AG10803 (cell line): ENCODE data around the gene LAMC1.

Source experiments
- DNase-seq: peaks from one replicate; pipeline ENCODE4 v3.0.0; 2010; ENCODE audit warnings: low read depth
- H3K4me3 ChIP-seq: 2 replicates; pipeline ENCODE4 v1.5.1; 2011; ENCODE audit warnings: mild to moderate bottlenecking, low read length, control low read depth
- CTCF ChIP-seq: conservative IDR thresholded peaks from 2 replicates; pipeline ENCODE4 v1.5.1; 2011; ENCODE audit warnings: mild to moderate bottlenecking, low read length, control low read depth, inconsistent platforms

LAMC1 gene

GRCh38 chr1:183021405-183022201 lies 1.6 kb upstream of the LAMC1 start:
- no peak for TF ChIP-seq CTCF
- peak overlapping the region; percentile 69 for H3K4me3 ChIP-seq
- no peak for DNase-seq

GRCh38 chr1:183022202-183023145 lies 746 bp upstream of the LAMC1 start:
- peak overlapping the region; percentile 69 for H3K4me3 ChIP-seq
- TF ChIP-seq CTCF, result no peak
- DNase-seq, result peak; percentile 99

- H3K4me3 ChIP-seq, result peak overlapping the region; percentile 91
- DNase-seq, result peak; percentile 42
- TF ChIP-seq CTCF, result peak; percentile 49
These were observed 539 bp downstream of the LAMC1 start for GRCh38 chr1:183023601-183024316.

- DNase-seq, result peak; percentile 28
- no peak for TF ChIP-seq CTCF
- H3K4me3 ChIP-seq, result peak overlapping the region; percentile 91
These were observed 1.2 kb downstream of the LAMC1 start for GRCh38 chr1:183024317-183025009.

GRCh38 chr1:183025010-183025337 lies 1.8 kb downstream of the LAMC1 start:
- TF ChIP-seq CTCF, result no peak
- DNase-seq, result peak; percentile 22
- peak overlapping the region; percentile 91 for H3K4me3 ChIP-seq

GRCh38 chr1:183025782-183026774 lies 2.9 kb downstream of the LAMC1 start:
- TF ChIP-seq CTCF, result no peak; the same call in 1 of the 2 replicates
- H3K4me3 ChIP-seq, result peak overlapping the region; percentile 91
- peak; percentile 35 for DNase-seq
